ENCODE data around the gene COL4A1. TPM values are rescaled to one million over a fixed set of nuclear protein-coding genes. Genes with fewer than 3 reads are reported as not detected.
"Not testable (repeated sequence)": the region's sequence is repeated elsewhere in the genome, so short reads cannot be mapped to it uniquely, and the experiment has no call there.

COL4A1 gene
- total RNA-seq, 2 experiments from 2014 or later: 0.06 to 0.12 TPM

- CTCF ChIA-PET: no interaction called here
- Mint-ChIP-seq H3K27me3 (peaks cover 29% of the 10 kb centered on the region), H3K4me3 (no peak overlapping the region), H3K9me3 (no peaks in the 10 kb centered on the region), H3K36me3 (ENCODE audit: low read depth) (no peaks in the 10 kb centered on the region), H3K4me1 (no peaks in the 10 kb centered on the region), H3K27ac (no peak overlapping the region)
- POLR2A ChIA-PET: no interaction called here
- DNase-seq: no peak
Observed at GRCh38 chr13:110327051-110327721, 20.2 kb upstream of the COL4A1 start.

GRCh38 chr13:110326263-110326904 lies 19.4 kb upstream of the COL4A1 start:
- H3K4me3 Mint-ChIP-seq: no peak overlapping the region
- H3K27me3 Mint-ChIP-seq: peaks cover 32% of the 10 kb centered on the region
- no peaks in the 10 kb centered on the region for H3K4me1 Mint-ChIP-seq
- peaks cover 2% of the 10 kb centered on the region for H3K36me3 Mint-ChIP-seq (ENCODE audit: low read depth)
- DNase-seq: no peak
- no peak overlapping the region for H3K27ac Mint-ChIP-seq
- POLR2A ChIA-PET: interaction anchor here (0.7 kb wide), 1 partner anchor 1302 kb away, joined by 4 read pairs; no protein-coding TSS in a partner anchor
- CTCF ChIA-PET: no interaction called here
- no peaks in the 10 kb centered on the region for H3K9me3 Mint-ChIP-seq

GRCh38 chr13:110324026-110324749 lies 17.2 kb upstream of the COL4A1 start:
- peaks cover 38% of the 10 kb centered on the region for H3K27me3 Mint-ChIP-seq
- H3K4me1 Mint-ChIP-seq: peaks cover 13% of the 10 kb centered on the region
- no peak for DNase-seq
- H3K27ac Mint-ChIP-seq: no peak overlapping the region
- no peaks in the 10 kb centered on the region for H3K9me3 Mint-ChIP-seq
- ChIA-PET POLR2A (no interaction called here), CTCF (no interaction called here)
- H3K36me3 Mint-ChIP-seq (ENCODE audit: low read depth): peaks cover 3% of the 10 kb centered on the region
- no peak overlapping the region for H3K4me3 Mint-ChIP-seq

- no peaks in the 10 kb centered on the region for H3K9me3 Mint-ChIP-seq
- H3K4me3 Mint-ChIP-seq: no peak overlapping the region
- peaks cover 13% of the 10 kb centered on the region for H3K4me1 Mint-ChIP-seq
- no peak for DNase-seq
- H3K36me3 Mint-ChIP-seq (ENCODE audit: low read depth): peaks cover 3% of the 10 kb centered on the region
- ChIA-PET CTCF (no interaction called here), POLR2A (no interaction called here)
- peaks cover 34% of the 10 kb centered on the region for H3K27me3 Mint-ChIP-seq
- no peak overlapping the region for H3K27ac Mint-ChIP-seq
Observed at GRCh38 chr13:110323172-110323891, 16.4 kb upstream of the COL4A1 start.

GRCh38 chr13:110322828-110323171 lies 15.8 kb upstream of the COL4A1 start:
- peaks cover 3% of the 10 kb centered on the region for H3K36me3 Mint-ChIP-seq (ENCODE audit: low read depth)
- ChIA-PET POLR2A (no interaction called here), CTCF (no interaction called here)
- DNase-seq: no peak
- no peak overlapping the region for H3K27ac Mint-ChIP-seq
- H3K4me1 Mint-ChIP-seq: peaks cover 13% of the 10 kb centered on the region
- peaks cover 37% of the 10 kb centered on the region for H3K27me3 Mint-ChIP-seq
- no peak overlapping the region for H3K4me3 Mint-ChIP-seq
- H3K9me3 Mint-ChIP-seq: no peaks in the 10 kb centered on the region

- H3K4me1 Mint-ChIP-seq: peaks cover 13% of the 10 kb centered on the region
- H3K4me3 Mint-ChIP-seq: no peak overlapping the region
- peaks cover 36% of the 10 kb centered on the region for H3K27me3 Mint-ChIP-seq
- H3K27ac Mint-ChIP-seq: no peak overlapping the region
- POLR2A ChIA-PET: no interaction called here
- H3K36me3 Mint-ChIP-seq (ENCODE audit: low read depth): peaks cover 3% of the 10 kb centered on the region
- no peaks in the 10 kb centered on the region for H3K9me3 Mint-ChIP-seq
- CTCF ChIA-PET: no interaction called here
- no peak for DNase-seq
Observed at GRCh38 chr13:110322126-110322827, 15.3 kb upstream of the COL4A1 start.

- Mint-ChIP-seq H3K4me1 (peaks cover 13% of the 10 kb centered on the region), H3K27me3 (peaks cover 36% of the 10 kb centered on the region)
- H3K9me3 Mint-ChIP-seq; H3K4me3 Mint-ChIP-seq; H3K27ac Mint-ChIP-seq; CTCF ChIA-PET; H3K36me3 Mint-ChIP-seq (ENCODE audit: low read depth); POLR2A ChIA-PET; DNase-seq: not testable (repeated sequence)
Observed at GRCh38 chr13:110321573-110321972, 14.6 kb upstream of the COL4A1 start.

- peaks cover 13% of the 10 kb centered on the region for H3K4me1 Mint-ChIP-seq
- POLR2A ChIA-PET: no interaction called here
Observed at GRCh38 chr13:110320645-110321044, 13.7 kb upstream of the COL4A1 start.

GRCh38 chr13:110319774-110320509 lies 13.0 kb upstream of the COL4A1 start:
- Mint-ChIP-seq H3K4me1 (peaks cover 13% of the 10 kb centered on the region), H3K4me3 (no peak overlapping the region), H3K36me3 (ENCODE audit: low read depth) (peaks cover 3% of the 10 kb centered on the region), H3K27me3 (peaks cover 33% of the 10 kb centered on the region), H3K9me3 (no peaks in the 10 kb centered on the region), H3K27ac (no peak overlapping the region)
- peak; percentile 55 for DNase-seq
- ChIA-PET POLR2A (no interaction called here), CTCF (interaction anchor here (0.7 kb wide), 2 partner anchors 18 to 571 kb away, joined by 3 read pairs; no protein-coding TSS in a partner anchor)

More at GRCh38 chr13:110320645-110321044, 13.7 kb upstream of the COL4A1 start:
- Mint-ChIP-seq H3K36me3 (ENCODE audit: low read depth) (peaks cover 3% of the 10 kb centered on the region), H3K4me3 (no peak overlapping the region), H3K9me3 (no peaks in the 10 kb centered on the region), H3K27ac (no peak overlapping the region), H3K27me3 (peaks cover 34% of the 10 kb centered on the region)
- no peak for DNase-seq
- CTCF ChIA-PET: no interaction called here

- no peaks in the 10 kb centered on the region for H3K9me3 Mint-ChIP-seq
- ChIA-PET CTCF (interaction anchor here (0.7 kb wide), 1 partner anchor 571 kb away, joined by 3 read pairs; no protein-coding TSS in a partner anchor), POLR2A (no interaction called here)
- H3K27ac Mint-ChIP-seq: no peak overlapping the region
- peaks cover 30% of the 10 kb centered on the region for H3K27me3 Mint-ChIP-seq
- H3K4me3 Mint-ChIP-seq: no peak overlapping the region
- DNase-seq: no peak
- H3K36me3 Mint-ChIP-seq (ENCODE audit: low read depth): peaks cover 3% of the 10 kb centered on the region
- peaks cover 13% of the 10 kb centered on the region for H3K4me1 Mint-ChIP-seq
Observed at GRCh38 chr13:110319397-110319773, 12.4 kb upstream of the COL4A1 start.

- Mint-ChIP-seq H3K4me1 (peaks cover 13% of the 10 kb centered on the region), H3K4me3 (no peak overlapping the region), H3K9me3 (no peaks in the 10 kb centered on the region), H3K27me3 (peaks cover 33% of the 10 kb centered on the region), H3K36me3 (ENCODE audit: low read depth) (peaks cover 3% of the 10 kb centered on the region), H3K27ac (no peak overlapping the region)
- DNase-seq: no peak
- ChIA-PET POLR2A (no interaction called here), CTCF (no interaction called here)
Observed at GRCh38 chr13:110318920-110319319, 12.0 kb upstream of the COL4A1 start.
